SH-SY5Y (cell line): ENCODE measurements around the gene PCDHGB5.

Experiments
- GATA2 ChIP-seq: IDR thresholded peaks from 2 replicates; pipeline ENCODE4 v1.6.1; 2011; ENCODE audit warnings: mild to moderate bottlenecking, low read depth, low read length
- GATA3 ChIP-seq: IDR thresholded peaks from 2 replicates; pipeline ENCODE4 v1.6.1; 2011; ENCODE audit warnings: low read depth, mild to moderate bottlenecking, low read length, moderate library complexity

DNA sequence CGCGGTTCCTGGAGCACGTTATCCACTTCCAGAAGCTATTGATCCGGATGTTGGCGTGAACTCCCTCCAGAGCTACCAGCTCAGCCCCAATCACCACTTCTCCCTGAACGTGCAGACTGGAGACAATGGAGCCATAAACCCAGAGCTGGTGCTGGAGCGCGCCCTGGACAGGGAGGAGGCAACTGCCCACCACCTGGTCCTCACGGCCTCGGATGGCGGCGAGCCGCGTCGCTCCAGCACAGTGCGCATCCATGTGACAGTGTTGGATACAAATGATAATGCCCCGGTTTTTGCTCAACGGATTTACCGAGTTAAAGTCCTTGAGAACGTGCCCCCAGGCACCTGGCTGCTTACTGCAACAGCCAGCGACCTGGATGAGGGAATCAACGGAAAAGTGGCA is 5.6 kb downstream of the PCDHGB5 start:
- TF ChIP-seq GATA2 (no peak), GATA3 (no peak)
